ENCODE results near the gene UBAC2. TPM values are rescaled to one million over a fixed set of nuclear protein-coding genes. Genes with fewer than 3 reads are reported as not detected.

The UBAC2 gene
- total RNA-seq, 2 experiments from 2014 or later, result 26.8 to 28.5 TPM

DNA sequence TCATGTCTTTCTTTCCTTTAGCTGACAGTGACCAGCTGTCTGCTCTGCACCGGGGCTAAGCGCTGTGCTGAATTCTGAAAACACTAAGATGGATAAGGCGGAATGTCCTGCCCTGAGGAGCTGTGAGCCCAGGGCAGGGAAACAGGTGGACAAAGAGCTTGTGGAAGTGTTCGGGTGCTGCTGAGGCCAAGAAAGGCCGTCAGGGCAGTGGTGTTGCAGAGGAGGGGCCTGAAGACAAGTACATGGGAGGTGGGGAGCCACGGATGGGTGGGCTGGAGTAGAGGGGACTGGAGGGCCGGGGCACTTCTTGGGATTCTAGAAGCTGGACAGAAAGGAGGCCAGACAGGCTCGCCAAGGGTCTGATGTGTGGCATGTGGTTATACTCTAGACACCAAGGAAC lies 172.8 kb downstream of the UBAC2 start:
- intact Hi-C loops (cut with micrococcal nuclease; ENCODE audit: unreplicated experiment), result no loop called here
- no peaks in the 10 kb centered on the region for H3K79me2 ChIP-seq (ENCODE audit: insufficient read depth, low read depth, low read length)
- peaks cover 22% of the 10 kb centered on the region for H3K4me1 ChIP-seq (ENCODE audit: insufficient read depth, low read length, poor library complexity, severe bottlenecking)

DNA sequence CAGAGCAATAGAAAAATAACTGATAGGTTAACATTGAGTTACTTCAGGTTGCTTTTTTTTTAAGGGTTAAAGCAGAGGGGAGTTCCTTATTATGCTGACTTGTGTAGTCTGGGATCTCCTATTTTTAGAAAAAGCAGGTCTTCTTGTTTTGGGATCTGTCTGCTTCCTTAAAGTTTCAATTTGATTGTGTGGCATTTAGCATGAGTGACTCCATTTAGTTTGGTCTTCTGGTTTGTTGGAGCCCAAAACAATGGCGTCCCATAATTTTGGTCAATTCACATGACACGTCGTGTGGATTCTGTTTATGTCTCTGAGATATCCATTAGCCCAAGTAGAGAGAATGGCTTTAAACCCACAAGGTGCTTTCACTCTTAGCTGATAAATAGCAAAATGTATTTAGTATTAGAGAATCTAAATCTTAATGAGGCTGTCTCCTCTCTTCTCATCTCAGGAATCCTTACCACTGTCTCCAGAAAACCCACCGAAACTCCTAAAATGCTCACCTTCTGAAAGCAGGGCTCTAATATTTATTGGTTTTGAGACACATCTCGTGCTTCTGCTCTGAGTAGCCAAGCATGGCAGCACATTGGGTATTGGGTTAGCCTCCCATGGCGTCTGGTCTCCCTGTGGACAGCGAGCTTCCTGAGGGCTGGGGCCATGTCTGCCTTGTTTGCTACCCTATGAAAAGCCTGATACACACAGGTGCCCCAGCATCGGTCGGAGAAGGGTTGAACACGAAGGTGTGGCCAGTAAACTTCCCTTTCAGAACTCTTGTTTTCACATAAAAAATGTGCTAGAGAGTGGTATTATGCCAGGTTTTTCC lies 173.7 kb downstream of the UBAC2 start:
- H3K9me3 ChIP-seq (ENCODE audit: low read length), result no peaks in the 10 kb centered on the region
- no peak overlapping the region for H3K4me3 ChIP-seq (ENCODE audit: low read depth, low read length, poor library complexity, severe bottlenecking)
- no peak for DNase-seq (ENCODE audit: low spot score)
- H2AFZ ChIP-seq (ENCODE audit: low read length), result no peak overlapping the region
- BruUV-seq (replicated peaks), result no TSS peak
- peaks cover 16% of the 10 kb centered on the region for H3K36me3 ChIP-seq (ENCODE audit: insufficient read depth, low read length)
- ChIA-PET CTCF (ENCODE audit: unreplicated experiment) (no interaction called here), POLR2A (no interaction called here)
- H3K4me1 ChIP-seq (ENCODE audit: insufficient read depth, low read length, poor library complexity, severe bottlenecking), result peaks cover 31% of the 10 kb centered on the region
- TF ChIP-seq CTCF (conservative IDR thresholded peaks at IDR 0.05; ENCODE audit: low read length), result no peak
- TF ChIP-seq EZH2phosphoT487 (IDR thresholded peaks at IDR 0.05; ENCODE audit: borderline replicate concordance, low read depth, low read length), result no peak
- H3K79me2 ChIP-seq (ENCODE audit: insufficient read depth, low read depth, low read length), result no peaks in the 10 kb centered on the region
- no peaks in the 10 kb centered on the region for H4K20me1 ChIP-seq (ENCODE audit: insufficient read depth, low read length)
- no peaks in the 10 kb centered on the region for H3K9me2 ChIP-seq (ENCODE audit: insufficient read depth, low read length)
- peak overlapping the region; percentile 45; the same call in 1 of the 2 replicates for H3K4me2 ChIP-seq (ENCODE audit: low read length)
- intact Hi-C loops (cut with micrococcal nuclease; ENCODE audit: unreplicated experiment), result no loop called here
- no peak overlapping the region for H3K27ac ChIP-seq (ENCODE audit: low read depth, low read length, poor library complexity, severe bottlenecking)

More for the DNA sequence above, 172.8 kb downstream of the UBAC2 start:
- H4K20me1 ChIP-seq (ENCODE audit: insufficient read depth, low read length), result no peaks in the 10 kb centered on the region
- BruUV-seq (replicated peaks), result no TSS peak
- peaks cover 18% of the 10 kb centered on the region for H3K36me3 ChIP-seq (ENCODE audit: insufficient read depth, low read length)
- POLR2A ChIA-PET, result interaction anchor here (0.6 kb wide), 1 partner anchor 856 kb away, joined by 3 read pairs; no protein-coding TSS in a partner anchor
- DNase-seq (ENCODE audit: low spot score), result no peak
- TF ChIP-seq EZH2phosphoT487 (IDR thresholded peaks at IDR 0.05; ENCODE audit: borderline replicate concordance, low read depth, low read length) (no peak), CTCF (conservative IDR thresholded peaks at IDR 0.05; ENCODE audit: low read length) (no peak)
- H3K4me2 ChIP-seq (ENCODE audit: low read length), result no peak overlapping the region
- no peaks in the 10 kb centered on the region for H3K9me2 ChIP-seq (ENCODE audit: insufficient read depth, low read length)
- no peaks in the 10 kb centered on the region for H3K9me3 ChIP-seq (ENCODE audit: low read length)
- no peak overlapping the region for H3K4me3 ChIP-seq (ENCODE audit: low read depth, low read length, poor library complexity, severe bottlenecking)
- no peak overlapping the region for H2AFZ ChIP-seq (ENCODE audit: low read length)
- no peak overlapping the region for H3K27ac ChIP-seq (ENCODE audit: low read depth, low read length, poor library complexity, severe bottlenecking)
- CTCF ChIA-PET (ENCODE audit: unreplicated experiment), result no interaction called here

Measured in OCI-LY7 (cell line).